Upper lobe of left lung (tissue), 4 donors: ENCODE results near the gene DUSP12.

ENCODE experiments used
- EP300 ChIP-seq, 4 donors: sonication (generic); formaldehyde crosslinking; IDR thresholded peaks; one replicate each; pipeline ENCODE4 v1.5.1; 2017; ENCODE audit warnings: antibody characterized with exemption in 4 of 4, control low read depth in 2 of 4
- POLR2A ChIP-seq, 4 donors: fragments of 450-650 bp; IDR thresholded peaks; one replicate each; pipeline ENCODE4 v1.5.1; 2016 to 2017; ENCODE audit warnings: antibody characterized with exemption in 4 of 4, mild to moderate bottlenecking in 2 of 4
- POLR2AphosphoS5 ChIP-seq, 2 donors: sonication (generic); formaldehyde crosslinking; IDR thresholded peaks; one replicate each; pipeline ENCODE4 v1.5.1; 2017; ENCODE audit warnings: antibody characterized with exemption in 2 of 2
- TF ChIP-seq, protein P1 (sequence below), 6 experiments: fragments of 450-650 bp in 4 of 6; fragments of 200-600 bp in 2 of 6; sonication (generic) in 2 of 6; IDR thresholded peaks; one replicate each; pipeline ENCODE4 v1.5.1; 2016 to 2019; ENCODE audit warnings: antibody characterized with exemption in 6 of 6

DNA sequence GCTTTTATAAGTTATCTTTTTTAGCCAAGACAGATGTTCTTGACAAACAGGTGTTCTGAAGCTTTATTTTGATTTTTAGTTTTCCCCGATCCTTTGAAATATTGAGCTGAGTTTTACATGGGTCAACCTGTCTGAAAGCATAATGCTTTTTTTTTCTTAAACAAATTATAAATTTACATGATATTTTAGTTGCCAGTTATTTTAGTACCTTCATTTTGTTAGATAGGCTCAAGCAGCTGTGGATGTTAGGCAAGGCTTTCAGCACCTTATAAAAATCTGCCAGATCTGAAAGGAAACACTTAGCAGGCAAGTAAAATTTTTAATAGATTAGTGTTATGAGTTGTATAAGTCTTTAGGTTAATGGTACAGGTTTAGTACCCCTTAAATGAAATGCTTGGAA lies 50.2 kb downstream of the DUSP12 start:
- TF ChIP-seq, protein P1, sequence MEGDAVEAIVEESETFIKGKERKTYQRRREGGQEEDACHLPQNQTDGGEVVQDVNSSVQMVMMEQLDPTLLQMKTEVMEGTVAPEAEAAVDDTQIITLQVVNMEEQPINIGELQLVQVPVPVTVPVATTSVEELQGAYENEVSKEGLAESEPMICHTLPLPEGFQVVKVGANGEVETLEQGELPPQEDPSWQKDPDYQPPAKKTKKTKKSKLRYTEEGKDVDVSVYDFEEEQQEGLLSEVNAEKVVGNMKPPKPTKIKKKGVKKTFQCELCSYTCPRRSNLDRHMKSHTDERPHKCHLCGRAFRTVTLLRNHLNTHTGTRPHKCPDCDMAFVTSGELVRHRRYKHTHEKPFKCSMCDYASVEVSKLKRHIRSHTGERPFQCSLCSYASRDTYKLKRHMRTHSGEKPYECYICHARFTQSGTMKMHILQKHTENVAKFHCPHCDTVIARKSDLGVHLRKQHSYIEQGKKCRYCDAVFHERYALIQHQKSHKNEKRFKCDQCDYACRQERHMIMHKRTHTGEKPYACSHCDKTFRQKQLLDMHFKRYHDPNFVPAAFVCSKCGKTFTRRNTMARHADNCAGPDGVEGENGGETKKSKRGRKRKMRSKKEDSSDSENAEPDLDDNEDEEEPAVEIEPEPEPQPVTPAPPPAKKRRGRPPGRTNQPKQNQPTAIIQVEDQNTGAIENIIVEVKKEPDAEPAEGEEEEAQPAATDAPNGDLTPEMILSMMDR (IDR thresholded peaks at IDR 0.05) = no peak
- no peak for TF ChIP-seq POLR2A (IDR thresholded peaks at IDR 0.05)
- no peak for TF ChIP-seq EP300 (IDR thresholded peaks at IDR 0.05)
- TF ChIP-seq POLR2AphosphoS5 (IDR thresholded peaks at IDR 0.05) = no peak
